Common myeloid progenitor, CD34-positive (primary cell): ENCODE results near the gene GSDME.
A peak's percentile ranks its signal among the peaks of the same experiment; 100 is the strongest.

Experiments
- CTCF ChIA-PET: fragments of 350-600 bp; sonication (Branson Sonifier 250); formaldehyde crosslinking; loops from one replicate; lab custom pipeline; 2021; ENCODE audit warnings: antibody characterized with exemption; lab: Charles Lee
- POLR2A ChIA-PET: fragments of 350-600 bp; sonication (Branson Sonifier 250); formaldehyde crosslinking; loops from one replicate; lab custom pipeline; 2021; ENCODE audit warnings: antibody characterized with exemption; lab: Charles Lee
- DNase-seq, 3 donors: peaks; one replicate each; pipeline versions ENCODE4 v3.0.0 to v3.0.0-alpha.2; 2013
- H3K27ac ChIP-seq, 2 experiments: 1 replicate in 1 of 2; 2 replicates in 1 of 2; pipeline ENCODE4 v1.7.0; 2013; ENCODE audit warnings: inconsistent platforms in 2 of 2, low read length in 2 of 2, mild to moderate bottlenecking in 2 of 2, low read depth in 1 of 2, moderate library complexity in 1 of 2; ENCODE audit not compliant: severe bottlenecking in 2 of 2, insufficient read depth in 1 of 2, poor library complexity in 1 of 2
- H3K27me3 ChIP-seq, 5 experiments: replicated peaks in 2 of 5; 1 replicate in 3 of 5; 2 replicates in 2 of 5; pipeline versions ENCODE4 v1.6.1 to v1.7.0; 2013; ENCODE audit warnings: low read length in 4 of 5, mild to moderate bottlenecking in 2 of 5, moderate library complexity in 2 of 5, inconsistent platforms in 1 of 5; ENCODE audit not compliant: insufficient read depth in 5 of 5, control insufficient read depth in 4 of 5
- H3K36me3 ChIP-seq, 4 experiments: 1 replicate in 2 of 4; 2 replicates in 2 of 4; pipeline versions ENCODE4 v1.6.1 to v1.7.0; 2013; ENCODE audit warnings: low read length in 3 of 4, control low read depth in 1 of 4, mild to moderate bottlenecking in 1 of 4; ENCODE audit not compliant: control insufficient read depth in 4 of 4, insufficient read depth in 4 of 4
- H3K4me1 ChIP-seq, 4 experiments: 1 replicate in 3 of 4; 2 replicates in 1 of 4; pipeline versions ENCODE4 v1.6.1 to v1.7.1; 2013; ENCODE audit warnings: low read length in 3 of 4, mild to moderate bottlenecking in 3 of 4, control low read depth in 1 of 4, inconsistent platforms in 1 of 4, moderate library complexity in 1 of 4; ENCODE audit not compliant: control insufficient read depth in 4 of 4, insufficient read depth in 4 of 4; ENCODE audit errors: control extremely low read depth in 1 of 4
- H3K4me3 ChIP-seq, 7 experiments: 1 replicate in 4 of 7; 2 replicates in 3 of 7; pipeline versions ENCODE4 v1.5.1 to v1.7.0; 2013; ENCODE audit warnings: mild to moderate bottlenecking in 7 of 7, low read length in 6 of 7, moderate library complexity in 6 of 7, inconsistent platforms in 2 of 7, low read depth in 2 of 7, control low read depth in 1 of 7; ENCODE audit not compliant: insufficient read depth in 4 of 7, control insufficient read depth in 1 of 7; ENCODE audit errors: extremely low read depth in 1 of 7
- H3K9me3 ChIP-seq, 5 experiments: 1 replicate in 4 of 5; 2 replicates in 1 of 5; pipeline versions ENCODE4 v1.6.1 to v1.7.1; 2013; ENCODE audit warnings: low read length in 4 of 5, mild to moderate bottlenecking in 2 of 5, inconsistent platforms in 1 of 5, low read depth in 1 of 5, moderate library complexity in 1 of 5; ENCODE audit not compliant: control insufficient read depth in 4 of 5, insufficient read depth in 2 of 5; ENCODE audit errors: control extremely low read depth in 1 of 5
- WGBS: methylation state at CpG from one replicate; pipeline ENCODE4 v1.1.5; 2013; ENCODE audit not compliant: insufficient coverage; 5-methylcytosine and 5-hydroxymethylcytosine counted together

Gene GSDME

GRCh38 chr7:24755541-24756407 is 1.5 kb downstream of the GSDME start:
- 80% methylated on average over 11 of the region's 12 CpGs for WGBS

GRCh38 chr7:24754906-24755506 is 2.3 kb downstream of the GSDME start:
- H3K36me3 ChIP-seq: no peaks in the 10 kb centered on the region
- no peak overlapping the region for H3K27ac ChIP-seq
- no peaks in the 10 kb centered on the region for H3K9me3 ChIP-seq
- WGBS: 84% methylated on average over 3 of the region's 3 CpGs
- peaks cover 0 to 57% (median 31%) of the 10 kb centered on the region in 5 experiments for H3K27me3 ChIP-seq
- POLR2A ChIA-PET: no interaction called here
- CTCF ChIA-PET: no interaction called here
- no peak for DNase-seq
- H3K4me3 ChIP-seq: no peak overlapping the region
- H3K4me1 ChIP-seq: peaks cover 0 to 19% (median 13%) of the 10 kb centered on the region in 4 experiments

More at GRCh38 chr7:24755541-24756407, 1.5 kb downstream of the GSDME start:
- CTCF ChIA-PET: interaction anchor here (1.3 kb wide), 1 partner anchor 56 kb away, joined by 4 read pairs; no protein-coding TSS in a partner anchor
- Histone ChIP-seq H3K9me3 (no peaks in the 10 kb centered on the region), H3K27me3 (peaks cover 0 to 59% (median 31%) of the 10 kb centered on the region in 5 experiments), H3K36me3 (no peaks in the 10 kb centered on the region), H3K27ac (no peak overlapping the region), H3K4me3 (no peak overlapping the region), H3K4me1 (peaks cover 0 to 19% (median 13%) of the 10 kb centered on the region in 4 experiments)
- POLR2A ChIA-PET: no interaction called here
- peak in 2 of 3 donors; percentile 48 to 52 for DNase-seq

GRCh38 chr7:24752073-24752800 is 5.0 kb downstream of the GSDME start:
- WGBS: 97% methylated on average over 3 of the region's 3 CpGs
- peaks cover 0 to 12% (median 8%) of the 10 kb centered on the region in 4 experiments for H3K4me1 ChIP-seq
- H3K27ac ChIP-seq: no peak overlapping the region
- H3K36me3 ChIP-seq: no peaks in the 10 kb centered on the region
- H3K4me3 ChIP-seq: no peak overlapping the region
- peaks cover 0 to 33% (median 14%) of the 10 kb centered on the region in 5 experiments for H3K27me3 ChIP-seq
- no peak for DNase-seq
- H3K9me3 ChIP-seq: no peaks in the 10 kb centered on the region
- ChIA-PET POLR2A (no interaction called here), CTCF (interaction anchor here (1.0 to 1.5 kb wide), 2 partner anchors 9 to 17 kb away, joined by 3 read pairs; no protein-coding TSS in a partner anchor)

- no peak overlapping the region for H3K27ac ChIP-seq
- no peak for DNase-seq
- ChIA-PET CTCF (interaction anchor here (1.0 to 1.5 kb wide), 2 partner anchors 9 to 18 kb away, joined by 3 read pairs; no protein-coding TSS in a partner anchor), POLR2A (no interaction called here)
- H3K4me1 ChIP-seq: peaks cover 0 to 5% (median 3%) of the 10 kb centered on the region in 4 experiments
- WGBS: no CpG with 5 or more reads among the region's 1 CpG
- H3K36me3 ChIP-seq: no peaks in the 10 kb centered on the region
- peaks cover 0 to 26% (median 11%) of the 10 kb centered on the region in 5 experiments for H3K27me3 ChIP-seq
- H3K4me3 ChIP-seq: no peak overlapping the region
- H3K9me3 ChIP-seq: no peaks in the 10 kb centered on the region
Measured at GRCh38 chr7:24751484-24751883, 5.8 kb downstream of the GSDME start.

- 100% methylated on average over 1 of the region's 3 CpGs for WGBS
- CTCF ChIA-PET: interaction anchor here (1.2 to 1.5 kb wide), 2 partner anchors 10 to 19 kb away, joined by 3 read pairs; no protein-coding TSS in a partner anchor
- POLR2A ChIA-PET: no interaction called here
- Histone ChIP-seq H3K27me3 (peaks cover 0 to 16% (median 10%) of the 10 kb centered on the region in 5 experiments), H3K36me3 (no peaks in the 10 kb centered on the region), H3K4me3 (no peak overlapping the region), H3K9me3 (no peaks in the 10 kb centered on the region), H3K4me1 (no peaks in the 10 kb centered on the region), H3K27ac (no peak overlapping the region)
- DNase-seq: no peak
Measured at GRCh38 chr7:24750441-24751055, 6.7 kb downstream of the GSDME start.

GRCh38 chr7:24748521-24748920 is 8.7 kb downstream of the GSDME start:
- Histone ChIP-seq H3K27ac (no peak overlapping the region), H3K4me3 (no peak overlapping the region), H3K9me3 (no peaks in the 10 kb centered on the region), H3K27me3 (peaks cover 0 to 10% (median 4%) of the 10 kb centered on the region in 5 experiments), H3K4me1 (no peaks in the 10 kb centered on the region), H3K36me3 (no peaks in the 10 kb centered on the region)
- ChIA-PET CTCF (no interaction called here), POLR2A (no interaction called here)
- DNase-seq: no peak
- WGBS: 100% methylated on average over 1 of the region's 2 CpGs
